SJCRH30 (cell line): ENCODE data around the gene SMIM41. TPM values are rescaled to one million over a fixed set of nuclear protein-coding genes. Genes with fewer than 3 reads are reported as not detected.

Source experiments
- DNase-seq, 2 experiments: peaks; one replicate each; pipeline ENCODE4 v3.0.0-alpha.2; 2015 to 2020
- H3K27ac ChIP-seq: fragments of 250-450 bp; sonication (Bioruptor Pico); 2 replicates; pipeline ENCODE4 v1.5.1; 2020; ENCODE audit warnings: mild to moderate bottlenecking, moderate library complexity
- H3K27me3 ChIP-seq: fragments of 250-450 bp; sonication (Bioruptor Pico); 2 replicates; pipeline ENCODE4 v1.5.1; 2020; ENCODE audit warnings: mild to moderate bottlenecking, moderate library complexity
- H3K36me3 ChIP-seq: fragments of 250-450 bp; sonication (Bioruptor Pico); 2 replicates; pipeline ENCODE4 v1.5.1; 2020; ENCODE audit warnings: mild to moderate bottlenecking, moderate library complexity
- H3K4me1 ChIP-seq: fragments of 250-450 bp; sonication (Bioruptor Pico); 2 replicates; pipeline ENCODE4 v1.5.1; 2020; ENCODE audit warnings: mild to moderate bottlenecking, moderate library complexity
- H3K4me3 ChIP-seq: fragments of 250-450 bp; sonication (Bioruptor Pico); 2 replicates; pipeline ENCODE4 v1.5.1; 2020; ENCODE audit warnings: mild to moderate bottlenecking, moderate library complexity
- H3K9me3 ChIP-seq: fragments of 250-450 bp; sonication (Bioruptor Pico); replicated peaks from 2 replicates; pipeline ENCODE4 v1.5.1; 2020; ENCODE audit warnings: mild to moderate bottlenecking, moderate library complexity
- total RNA-seq: library from RNA; depleted of rRNA; stranded (reverse); fragments of >200 nt; shearing (Covaris generic); gene quantifications from 2 replicates; pipeline ENCODE4 v1.2.3, GENCODE V29; 2014

The SMIM41 gene
- total RNA-seq, 1 experiment from 2014 or later, result not detected

DNA sequence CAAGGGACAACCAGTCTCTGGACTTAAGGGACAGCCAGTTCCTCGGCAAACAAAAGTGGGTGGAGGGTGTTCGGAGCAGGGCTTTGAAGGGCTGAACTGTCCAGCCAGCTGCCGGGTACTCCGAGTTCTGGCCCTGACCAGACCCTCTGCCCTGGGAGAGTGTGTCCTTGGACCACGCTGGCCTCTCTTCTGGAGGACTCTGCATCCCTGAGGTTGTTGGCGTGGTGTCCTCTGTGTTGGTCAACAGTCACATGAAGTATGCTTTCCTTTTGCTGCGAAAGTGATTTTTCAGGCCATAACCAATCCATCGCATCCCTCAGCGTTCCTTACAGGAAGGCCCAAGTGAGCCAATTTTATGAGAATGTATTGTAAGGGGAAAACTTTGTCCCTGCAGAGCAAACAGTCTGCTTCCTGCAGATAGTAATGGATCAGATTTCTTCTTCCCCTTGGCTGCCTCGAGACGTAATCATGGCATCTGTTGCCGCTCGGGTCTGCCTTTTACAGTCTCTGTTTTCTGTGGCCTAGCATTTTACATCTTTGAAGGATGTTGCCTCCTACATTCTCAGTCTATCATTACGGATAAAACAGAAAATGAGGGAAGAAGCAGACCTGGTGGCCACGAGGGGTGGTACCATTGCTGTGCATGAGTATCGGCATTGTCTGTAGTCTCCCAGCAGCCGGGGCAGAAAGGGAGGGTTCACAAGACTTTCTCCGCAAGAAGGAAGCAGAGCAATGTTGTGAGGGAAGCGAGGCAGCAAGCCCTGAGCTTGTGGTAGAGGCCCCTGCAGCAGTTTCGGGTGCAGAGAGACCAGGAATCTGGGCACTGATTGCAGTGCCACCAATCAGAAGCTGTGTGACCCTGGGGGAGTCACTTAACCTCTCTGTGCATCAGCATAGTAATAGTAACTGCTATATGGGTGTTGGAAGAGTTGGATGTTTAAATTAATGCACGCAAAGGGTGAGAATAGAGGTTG, 47.4 kb downstream of the SMIM41 start:
- Histone ChIP-seq H3K27ac (no peak overlapping the region), H3K4me1 (peaks cover 14% of the 10 kb centered on the region; the same call in 1 of the 2 replicates), H3K9me3 (no peaks in the 10 kb centered on the region), H3K27me3 (peaks cover 18% of the 10 kb centered on the region), H3K36me3 (no peaks in the 10 kb centered on the region), H3K4me3 (no peak overlapping the region)
- DNase-seq, result no peak

DNA sequence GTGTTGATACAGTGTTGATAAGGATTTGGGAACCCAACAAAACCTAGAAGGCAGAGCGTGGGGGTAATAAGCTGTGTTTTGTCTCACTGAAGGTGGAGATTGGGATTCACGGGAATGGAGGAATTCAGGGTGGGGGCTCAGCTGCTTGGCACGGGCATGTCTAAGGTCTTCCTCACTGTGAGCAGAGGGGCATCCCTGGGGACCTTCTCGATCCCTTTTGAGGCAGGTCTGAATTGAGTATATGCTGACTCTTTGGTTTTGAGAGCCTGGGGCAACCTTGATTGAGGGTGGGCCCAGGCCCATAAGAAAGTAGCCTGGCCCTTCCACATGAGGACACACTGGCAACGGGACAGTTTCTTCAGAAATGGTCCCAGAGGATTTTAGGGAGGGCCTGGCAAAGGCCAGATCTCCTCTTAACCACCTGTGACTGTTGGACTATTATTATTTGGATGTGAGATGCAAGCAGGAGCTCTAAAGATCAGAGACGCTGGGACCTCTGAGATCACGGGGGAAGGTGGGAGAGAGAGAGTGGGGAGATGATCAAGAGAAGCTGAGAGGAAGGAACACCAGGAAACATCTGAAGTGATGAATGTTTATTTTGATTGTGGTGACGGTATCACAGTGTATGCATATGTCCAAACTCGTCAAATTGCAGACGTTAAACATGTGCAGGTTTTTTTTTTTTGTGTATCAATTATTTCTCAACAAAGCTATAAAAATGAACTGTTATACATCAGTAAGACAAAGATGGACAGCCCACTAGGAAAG, 48.4 kb downstream of the SMIM41 start:
- Histone ChIP-seq H3K4me3 (no peak overlapping the region), H3K27me3 (peaks cover 20% of the 10 kb centered on the region), H3K4me1 (peaks cover 14% of the 10 kb centered on the region; the same call in 1 of the 2 replicates), H3K27ac (no peak overlapping the region), H3K9me3 (no peaks in the 10 kb centered on the region), H3K36me3 (no peaks in the 10 kb centered on the region)
- DNase-seq, result no peak

GRCh38 chr12:52130711-52131110, 51.2 kb downstream of the SMIM41 start:
- Histone ChIP-seq H3K36me3 (no peaks in the 10 kb centered on the region), H3K4me1 (peaks cover 11% of the 10 kb centered on the region; the same call in 1 of the 2 replicates), H3K27ac (no peak overlapping the region), H3K9me3 (no peaks in the 10 kb centered on the region), H3K27me3 (peaks cover 8% of the 10 kb centered on the region), H3K4me3 (no peak overlapping the region)
- DNase-seq, result no peak

DNA sequence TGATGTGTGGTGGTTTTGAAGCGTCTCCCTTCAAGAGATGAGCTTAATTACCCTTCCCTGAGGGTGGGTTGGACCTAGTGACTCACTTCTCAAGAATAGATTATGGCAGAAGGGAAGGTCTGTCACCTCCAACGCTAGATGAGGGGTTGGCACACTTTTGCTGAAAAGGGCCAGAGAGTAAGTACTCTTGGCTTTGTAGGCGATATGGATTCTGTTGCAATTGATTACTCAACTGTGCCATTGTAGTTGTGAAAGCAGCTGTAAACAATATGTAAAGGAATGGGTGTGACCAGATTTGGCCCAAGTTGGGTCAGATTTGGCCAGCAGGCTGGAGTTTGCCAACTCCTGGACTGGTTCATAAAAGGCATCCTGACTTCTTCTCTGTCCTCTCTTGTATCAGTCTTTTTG, 53.3 kb downstream of the SMIM41 start:
- Histone ChIP-seq H3K4me1 (no peaks in the 10 kb centered on the region), H3K4me3 (no peak overlapping the region), H3K27me3 (peaks cover 10% of the 10 kb centered on the region; the same call in 1 of the 2 replicates), H3K27ac (no peak overlapping the region), H3K9me3 (no peaks in the 10 kb centered on the region), H3K36me3 (no peaks in the 10 kb centered on the region)
- no peak for DNase-seq

GRCh38 chr12:52137746-52138145, 58.2 kb downstream of the SMIM41 start:
- Histone ChIP-seq H3K27me3 (peaks cover 23% of the 10 kb centered on the region; the same call in 1 of the 2 replicates), H3K4me1 (no peaks in the 10 kb centered on the region), H3K9me3 (no peaks in the 10 kb centered on the region), H3K36me3 (no peaks in the 10 kb centered on the region), H3K4me3 (no peak overlapping the region), H3K27ac (no peak overlapping the region)
- no peak for DNase-seq

DNA sequence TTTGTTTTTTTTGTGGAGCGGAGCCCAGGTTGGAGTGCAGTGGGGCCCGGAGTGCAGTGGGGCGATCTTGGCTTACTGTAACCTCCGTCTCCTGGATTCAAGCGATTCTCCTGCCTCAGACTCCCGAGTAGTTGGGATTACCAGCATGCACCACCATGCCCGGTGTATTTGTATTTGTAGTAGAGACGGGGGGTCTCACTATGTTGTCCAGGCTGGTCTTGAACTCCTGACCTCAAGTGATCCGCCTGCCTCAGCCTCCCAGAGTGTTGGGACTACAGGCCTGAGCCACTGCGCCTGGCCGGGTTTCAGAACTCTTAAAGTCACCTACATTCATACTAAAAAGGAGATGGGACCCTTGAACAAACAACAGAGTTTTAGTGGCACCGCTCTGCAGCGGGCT, 59.6 kb downstream of the SMIM41 start:
- Histone ChIP-seq H3K27me3 (peaks cover 21% of the 10 kb centered on the region; the same call in 1 of the 2 replicates), H3K36me3 (no peaks in the 10 kb centered on the region), H3K4me1 (peaks cover 5% of the 10 kb centered on the region; the same call in 1 of the 2 replicates), H3K9me3 (no peaks in the 10 kb centered on the region), H3K4me3 (no peak overlapping the region), H3K27ac (no peak overlapping the region)
- DNase-seq, result no peak

DNA sequence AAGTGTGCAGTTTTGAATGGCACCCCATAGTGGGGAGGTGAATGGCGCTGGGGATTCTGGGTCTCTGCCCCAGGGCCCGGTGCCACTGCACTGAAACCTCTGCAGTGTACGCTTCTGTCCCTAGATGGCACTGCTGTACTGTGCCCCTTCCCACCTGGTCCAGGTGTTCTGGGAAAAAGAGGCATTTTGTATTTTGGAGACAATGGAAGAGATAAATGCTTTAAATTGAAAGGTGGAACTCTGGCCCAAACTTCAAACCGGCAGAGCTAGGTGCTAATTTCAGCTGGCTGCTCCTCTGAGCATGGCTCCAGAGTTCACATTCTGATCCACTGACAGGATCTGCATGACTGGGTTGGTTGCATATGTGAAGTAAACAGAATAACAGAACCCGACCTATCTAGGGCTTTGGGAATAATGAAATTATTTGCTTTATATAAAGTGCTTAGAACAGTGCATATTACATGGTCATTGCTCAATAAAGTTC, 60.1 kb downstream of the SMIM41 start:
- peak in 1 of 2 experiments; percentile 60 for DNase-seq
- no peaks in the 10 kb centered on the region for H3K9me3 ChIP-seq
- H3K27ac ChIP-seq, result no peak overlapping the region
- H3K4me1 ChIP-seq, result peaks cover 6% of the 10 kb centered on the region; the same call in 1 of the 2 replicates
- H3K36me3 ChIP-seq, result no peaks in the 10 kb centered on the region
- H3K4me3 ChIP-seq, result no peak overlapping the region
- H3K27me3 ChIP-seq, result peaks cover 21% of the 10 kb centered on the region; the same call in 1 of the 2 replicates

DNA sequence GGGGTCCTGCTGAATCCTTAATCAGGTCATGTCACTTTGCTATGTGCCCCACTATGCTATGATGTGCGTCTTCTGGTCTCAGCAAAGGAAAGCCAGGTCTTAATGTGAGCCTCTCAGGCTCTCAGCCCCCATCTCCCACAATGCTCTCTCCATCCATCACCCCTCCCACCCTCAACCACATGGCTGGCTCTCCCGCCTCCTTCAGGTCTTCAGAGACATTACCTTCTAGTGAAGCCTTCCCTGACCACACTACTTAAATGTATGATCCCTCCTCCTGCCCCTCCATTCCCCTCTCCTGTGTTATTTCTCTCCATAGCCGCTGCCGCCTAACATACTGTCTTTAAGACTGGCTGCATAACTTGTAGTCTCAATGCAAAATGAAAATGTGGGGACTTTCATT, 61.8 kb downstream of the SMIM41 start:
- no peaks in the 10 kb centered on the region for H3K9me3 ChIP-seq
- no peak for DNase-seq
- H3K27me3 ChIP-seq, result peaks cover 21% of the 10 kb centered on the region; the same call in 1 of the 2 replicates
- H3K4me3 ChIP-seq, result no peak overlapping the region
- peaks cover 9% of the 10 kb centered on the region; the same call in 1 of the 2 replicates for H3K4me1 ChIP-seq
- H3K36me3 ChIP-seq, result no peaks in the 10 kb centered on the region
- H3K27ac ChIP-seq, result no peak overlapping the region

DNA sequence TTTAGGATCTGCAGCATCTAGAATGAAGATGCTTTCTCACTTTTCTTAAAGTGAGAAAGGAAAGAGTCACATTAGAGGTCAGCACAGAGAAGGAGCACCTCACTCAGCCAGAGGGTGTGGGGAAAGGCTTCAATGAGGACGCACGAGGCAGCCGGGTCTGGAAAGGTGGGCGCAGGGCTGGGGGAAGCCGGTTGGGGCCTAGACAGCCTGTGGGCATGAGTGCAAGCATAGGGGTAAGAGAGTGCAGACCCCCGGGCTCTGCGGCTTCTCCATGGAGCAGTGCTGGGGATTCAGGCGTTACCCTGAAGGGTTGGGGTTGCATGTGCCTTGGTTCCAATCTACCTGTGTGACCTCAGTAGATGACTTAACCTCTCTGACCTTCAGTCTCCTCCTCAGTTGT, 62.4 kb downstream of the SMIM41 start:
- Histone ChIP-seq H3K4me3 (no peak overlapping the region), H3K36me3 (no peaks in the 10 kb centered on the region), H3K27me3 (peaks cover 21% of the 10 kb centered on the region; the same call in 1 of the 2 replicates), H3K9me3 (no peaks in the 10 kb centered on the region), H3K4me1 (peaks cover 15% of the 10 kb centered on the region), H3K27ac (no peak overlapping the region)
- DNase-seq, result no peak

- Histone ChIP-seq H3K4me1 (peaks cover 20% of the 10 kb centered on the region), H3K36me3 (no peaks in the 10 kb centered on the region), H3K4me3 (no peak overlapping the region), H3K9me3 (no peaks in the 10 kb centered on the region), H3K27me3 (peaks cover 20% of the 10 kb centered on the region; the same call in 1 of the 2 replicates), H3K27ac (no peak overlapping the region)
- no peak for DNase-seq
Measured at GRCh38 chr12:52142431-52142830, 62.9 kb downstream of the SMIM41 start.

GRCh38 chr12:52144512-52145227, 65.2 kb downstream of the SMIM41 start:
- peaks cover 30% of the 10 kb centered on the region for H3K4me1 ChIP-seq
- peaks cover 9% of the 10 kb centered on the region; the same call in 1 of the 2 replicates for H3K27me3 ChIP-seq
- H3K36me3 ChIP-seq, result no peaks in the 10 kb centered on the region
- DNase-seq, result no peak
- H3K27ac ChIP-seq, result no peak overlapping the region
- H3K4me3 ChIP-seq, result no peak overlapping the region
- no peaks in the 10 kb centered on the region for H3K9me3 ChIP-seq

DNA sequence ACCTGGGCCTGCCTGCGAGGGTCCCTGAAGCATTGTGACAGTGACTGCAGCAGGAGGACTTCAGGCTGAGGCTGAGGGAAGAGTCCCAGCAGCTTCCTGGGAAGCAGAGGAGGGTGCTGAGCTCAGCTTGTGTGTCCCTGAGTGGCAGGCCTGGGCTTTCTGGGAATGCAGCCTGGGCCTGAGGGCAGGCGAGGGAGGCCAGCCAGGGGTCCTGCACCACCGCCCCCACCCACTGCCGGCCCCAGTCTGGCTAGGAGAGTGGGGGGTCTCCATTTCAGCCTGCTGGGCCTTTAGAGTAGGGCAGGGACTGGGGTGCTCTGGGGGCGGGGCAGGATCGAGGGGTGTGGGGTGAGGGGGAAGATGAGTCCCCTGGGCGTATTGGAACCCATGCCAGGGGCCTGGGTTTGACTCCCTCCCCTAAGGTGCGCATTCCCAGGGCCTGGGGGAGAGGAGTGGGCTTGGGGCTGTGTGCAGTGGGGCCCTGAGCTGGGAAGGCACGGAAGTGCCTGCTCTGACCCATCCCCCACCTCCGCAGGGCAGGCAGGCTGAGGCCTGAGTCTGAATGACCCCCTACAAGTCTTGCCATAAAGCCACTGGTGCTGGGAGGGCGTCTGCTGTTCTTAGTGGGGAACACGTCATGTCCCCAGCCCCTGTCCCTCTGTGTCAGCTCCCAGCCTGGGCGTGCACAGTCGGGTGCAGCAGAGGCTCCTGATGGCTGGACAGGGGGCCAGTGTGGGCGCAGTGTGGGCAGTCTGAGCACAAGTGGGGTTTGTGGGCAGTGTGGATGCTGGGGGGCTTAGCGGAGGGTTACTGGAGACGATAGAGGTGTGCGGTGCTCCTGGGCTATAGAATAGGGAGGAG, 66.0 kb downstream of the SMIM41 start:
- Histone ChIP-seq H3K27me3 (peaks cover 6% of the 10 kb centered on the region; the same call in 1 of the 2 replicates), H3K4me3 (no peak overlapping the region), H3K9me3 (no peaks in the 10 kb centered on the region), H3K36me3 (no peaks in the 10 kb centered on the region), H3K27ac (no peak overlapping the region), H3K4me1 (peaks cover 33% of the 10 kb centered on the region)
- no peak for DNase-seq

- no peaks in the 10 kb centered on the region for H3K9me3 ChIP-seq
- H3K4me1 ChIP-seq, result peaks cover 33% of the 10 kb centered on the region
- no peak overlapping the region for H3K4me3 ChIP-seq
- no peak for DNase-seq
- H3K36me3 ChIP-seq, result no peaks in the 10 kb centered on the region
- H3K27me3 ChIP-seq, result peaks cover 3% of the 10 kb centered on the region; the same call in 1 of the 2 replicates
- H3K27ac ChIP-seq, result peak overlapping the region; percentile 84
Measured at GRCh38 chr12:52146089-52146821, 66.8 kb downstream of the SMIM41 start.
